Astrocyte of the spinal cord (primary cell): ENCODE data around the gene DEGS2.

Experiments used
- DNase-seq: peaks from one replicate; pipeline ENCODE4 v3.0.0; 2011; ENCODE audit warnings: low read depth, low spot score
- H3K4me3 ChIP-seq: 2 replicates; pipeline ENCODE4 v1.5.1; 2011; ENCODE audit warnings: low read depth, mild to moderate bottlenecking, low read length, moderate library complexity
- in situ Hi-C: cut with HindIII; loops from 2 replicates; pipeline ENCODE4 v1.10.0; 2017; ENCODE audit warnings: low sequenced_read_pairs
- TF ChIP-seq, protein P1 (sequence below): IDR thresholded peaks from 2 replicates; pipeline ENCODE4 v1.5.1; 2012; ENCODE audit warnings: low read depth, mild to moderate bottlenecking, low read length, inconsistent platforms

The DEGS2 gene

DNA sequence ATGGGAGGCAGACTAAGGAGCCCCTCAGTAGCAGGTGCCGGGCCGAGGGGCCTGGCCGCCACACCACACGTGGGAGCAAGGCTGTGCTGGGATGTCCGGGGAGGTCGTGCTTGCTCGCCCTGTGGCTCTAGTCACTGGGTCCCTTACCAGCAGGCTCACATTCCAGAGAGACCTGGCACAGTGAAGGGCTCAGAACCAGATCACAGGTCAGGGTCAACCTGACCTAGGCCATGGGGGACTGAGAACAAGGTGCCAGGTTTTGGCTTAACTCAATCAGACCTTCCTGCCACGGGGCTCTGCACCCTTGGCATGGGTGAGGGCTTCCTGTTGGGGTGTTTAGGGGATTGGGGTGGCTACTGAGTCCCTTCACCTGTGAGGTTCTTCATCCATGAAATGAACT, 22.3 kb downstream of the DEGS2 start:
- no peak for DNase-seq
- in situ Hi-C loops, result no loop called here
- TF ChIP-seq, protein P1, sequence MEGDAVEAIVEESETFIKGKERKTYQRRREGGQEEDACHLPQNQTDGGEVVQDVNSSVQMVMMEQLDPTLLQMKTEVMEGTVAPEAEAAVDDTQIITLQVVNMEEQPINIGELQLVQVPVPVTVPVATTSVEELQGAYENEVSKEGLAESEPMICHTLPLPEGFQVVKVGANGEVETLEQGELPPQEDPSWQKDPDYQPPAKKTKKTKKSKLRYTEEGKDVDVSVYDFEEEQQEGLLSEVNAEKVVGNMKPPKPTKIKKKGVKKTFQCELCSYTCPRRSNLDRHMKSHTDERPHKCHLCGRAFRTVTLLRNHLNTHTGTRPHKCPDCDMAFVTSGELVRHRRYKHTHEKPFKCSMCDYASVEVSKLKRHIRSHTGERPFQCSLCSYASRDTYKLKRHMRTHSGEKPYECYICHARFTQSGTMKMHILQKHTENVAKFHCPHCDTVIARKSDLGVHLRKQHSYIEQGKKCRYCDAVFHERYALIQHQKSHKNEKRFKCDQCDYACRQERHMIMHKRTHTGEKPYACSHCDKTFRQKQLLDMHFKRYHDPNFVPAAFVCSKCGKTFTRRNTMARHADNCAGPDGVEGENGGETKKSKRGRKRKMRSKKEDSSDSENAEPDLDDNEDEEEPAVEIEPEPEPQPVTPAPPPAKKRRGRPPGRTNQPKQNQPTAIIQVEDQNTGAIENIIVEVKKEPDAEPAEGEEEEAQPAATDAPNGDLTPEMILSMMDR, result no peak
- no peak overlapping the region for H3K4me3 ChIP-seq

DNA sequence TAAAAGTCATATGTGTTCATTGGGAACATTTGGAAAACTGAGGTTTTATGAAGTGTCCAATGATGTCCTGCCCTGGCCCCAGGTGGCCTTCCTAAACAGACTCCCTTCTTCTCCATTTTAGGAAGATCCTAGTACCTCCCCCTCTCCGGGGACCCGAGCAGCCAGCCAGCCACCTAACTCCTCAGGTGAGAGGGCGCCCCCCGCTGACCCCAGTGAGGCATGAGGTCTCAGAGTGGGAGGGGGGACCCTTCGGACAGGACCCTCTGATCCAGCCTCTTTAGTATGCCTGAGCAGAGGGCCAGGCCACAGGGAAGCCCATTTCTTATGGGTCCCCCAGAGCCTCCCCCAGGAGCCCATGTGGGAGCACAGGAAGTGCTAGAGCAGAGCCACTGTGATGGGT, 23.7 kb downstream of the DEGS2 start:
- TF ChIP-seq, protein P1, result no peak
- no peak for DNase-seq
- no peak overlapping the region for H3K4me3 ChIP-seq
- in situ Hi-C loops, result no loop called here

DNA sequence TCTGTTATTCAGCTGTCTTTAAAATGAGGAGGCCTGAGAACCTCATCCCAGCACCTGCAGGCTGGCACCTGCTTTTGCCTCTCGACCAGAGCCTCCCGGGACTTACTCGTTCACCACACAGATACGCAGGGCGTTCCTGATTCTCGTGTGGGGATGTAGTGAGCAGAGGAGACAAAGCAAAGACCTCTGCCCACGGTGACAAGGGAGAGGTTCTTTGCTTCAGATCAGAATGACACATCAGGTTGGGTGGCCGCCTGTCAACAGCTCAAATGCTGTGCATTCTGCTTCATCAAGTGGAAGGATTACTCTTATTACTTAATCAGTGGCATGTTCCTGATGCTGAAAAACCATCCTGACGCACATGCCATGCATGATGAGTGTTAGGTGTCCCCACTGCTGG, 24.4 kb downstream of the DEGS2 start:
- TF ChIP-seq, protein P1, result no peak
- in situ Hi-C loops, result no loop called here
- no peak overlapping the region for H3K4me3 ChIP-seq
- no peak for DNase-seq

DNA sequence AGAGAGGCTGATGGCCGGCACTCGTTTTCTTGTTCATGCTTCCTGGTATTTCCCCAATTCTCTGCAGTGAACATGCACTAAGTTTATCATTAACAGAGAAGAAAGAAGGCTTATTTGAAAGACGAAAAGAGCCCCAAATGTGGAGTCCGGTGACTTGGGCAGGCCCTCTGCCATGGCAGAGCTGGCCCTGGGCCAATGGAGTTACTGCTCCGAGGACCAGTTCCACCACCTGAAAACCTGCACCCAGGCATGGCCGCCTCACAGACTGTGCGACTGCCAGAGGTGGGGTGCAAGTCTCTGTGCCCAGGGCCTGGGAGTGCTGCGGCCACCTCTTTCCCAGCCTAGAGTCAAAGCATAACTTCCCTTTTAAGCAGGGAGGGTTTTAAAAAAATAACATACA, 24.9 kb downstream of the DEGS2 start:
- H3K4me3 ChIP-seq, result no peak overlapping the region
- DNase-seq, result no peak
- TF ChIP-seq, protein P1, result no peak
- in situ Hi-C loops, result no loop called here

DNA sequence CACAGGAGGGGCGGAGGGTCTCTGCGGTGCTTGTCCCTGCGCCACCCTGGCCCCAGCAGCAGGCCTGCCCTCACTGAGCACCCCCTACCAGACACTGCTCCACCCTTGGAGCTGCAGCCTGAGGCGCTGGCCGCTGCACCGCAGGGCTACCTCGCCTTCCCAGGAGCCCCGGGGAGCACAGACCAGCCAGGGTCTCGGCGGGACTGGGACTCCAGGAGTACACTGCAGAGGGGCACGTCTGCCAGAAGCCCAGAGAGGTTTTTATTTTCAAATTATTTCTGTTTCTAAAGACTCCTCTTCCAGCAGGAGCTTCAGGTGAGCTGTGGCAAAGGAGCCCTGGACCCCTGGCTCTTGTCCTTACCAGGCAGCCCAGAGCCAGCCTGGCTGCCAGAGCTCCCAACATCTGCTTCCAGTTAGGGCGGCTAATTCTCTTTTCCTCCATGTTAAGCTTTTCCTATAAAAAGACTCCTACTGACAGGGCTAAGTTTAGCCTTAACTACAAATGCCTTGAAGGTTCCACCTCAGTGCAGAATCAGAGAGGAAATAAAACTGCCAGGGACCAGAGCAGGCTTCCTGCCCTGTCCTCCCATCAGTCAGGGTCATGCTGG, 26.4 kb downstream of the DEGS2 start:
- TF ChIP-seq, protein P1, result no peak
- H3K4me3 ChIP-seq, result no peak overlapping the region
- no peak for DNase-seq
- in situ Hi-C loops, result no loop called here

DNA sequence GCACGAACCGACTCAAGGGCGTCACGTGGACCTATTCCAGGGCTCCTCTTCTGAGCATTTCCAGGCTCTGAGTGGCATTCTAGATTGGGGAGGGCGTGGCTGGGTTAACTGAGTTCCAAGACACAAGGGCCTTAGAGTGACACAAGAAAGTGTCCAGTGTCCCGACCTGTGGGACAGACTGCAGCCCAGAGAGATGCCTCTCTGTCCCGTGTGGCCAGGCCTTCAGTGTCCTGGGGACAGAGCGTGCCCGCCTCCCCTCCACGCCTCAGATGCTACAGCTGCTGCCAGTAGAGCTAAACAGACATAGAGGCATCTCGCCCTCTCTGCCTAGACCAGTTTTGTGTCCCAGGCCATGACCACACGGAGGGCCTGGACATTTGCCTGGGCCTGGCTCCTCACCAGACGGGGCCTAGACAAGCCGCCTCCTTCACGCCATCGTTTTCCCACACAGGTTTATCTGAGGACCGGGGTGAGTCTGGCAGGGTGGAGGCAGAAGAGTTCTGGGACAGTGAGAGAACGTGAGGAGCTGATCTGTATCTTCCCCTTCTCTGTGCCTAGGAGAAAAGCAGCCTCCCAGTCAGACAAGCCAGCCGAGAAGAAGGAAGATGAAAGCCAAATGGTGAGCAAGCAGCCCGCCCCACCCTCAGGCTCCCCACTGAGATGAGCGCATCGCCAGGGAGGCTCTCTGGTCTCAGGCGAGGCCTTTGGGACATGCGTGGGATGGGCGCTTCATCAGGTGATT, 27.1 kb downstream of the DEGS2 start:
- peak; percentile 46 for DNase-seq
- TF ChIP-seq, protein P1, result no peak
- in situ Hi-C loops, result no loop called here
- H3K4me3 ChIP-seq, result no peak overlapping the region
